HTR-8/SVneo (cell line): Measurements from ENCODE around the gene INPP5E.

Experiments used
- DNase-seq: peaks from one replicate; pipeline ENCODE4 v3.0.0; 2011; ENCODE audit warnings: low spot score, mixed read lengths; ENCODE audit not compliant: insufficient read length
- FAIRE-seq: peaks from 2 replicates; lab custom pipeline; 2011; peaks lifted over from hg19 to GRCh38; lab: Jason Lieb, UNC

INPP5E gene

GRCh38 chr9:136394312-136395019 is 45.2 kb downstream of the INPP5E start:
- no peak for FAIRE-seq

GRCh38 chr9:136393531-136393930 is 46.1 kb downstream of the INPP5E start:
- DNase-seq (no peak), FAIRE-seq (no peak)

More at GRCh38 chr9:136394312-136395019, 45.2 kb downstream of the INPP5E start:
- no peak for DNase-seq

- FAIRE-seq: no peak
- no peak for DNase-seq
Observed at GRCh38 chr9:136392538-136393449, 46.9 kb downstream of the INPP5E start.

- no peak for DNase-seq
- FAIRE-seq: no peak
Observed at GRCh38 chr9:136391737-136392537, 47.7 kb downstream of the INPP5E start.

- no peak for DNase-seq
- no peak for FAIRE-seq
Observed at GRCh38 chr9:136389396-136389795, 50.2 kb downstream of the INPP5E start.

GRCh38 chr9:136387217-136387616 is 52.4 kb downstream of the INPP5E start:
- FAIRE-seq (no peak), DNase-seq (no peak)

GRCh38 chr9:136386018-136386417 is 53.6 kb downstream of the INPP5E start:
- FAIRE-seq (no peak), DNase-seq (no peak)

GRCh38 chr9:136385015-136385414 is 54.6 kb downstream of the INPP5E start:
- DNase-seq (no peak), FAIRE-seq (no peak)

- FAIRE-seq (no peak), DNase-seq (no peak)
Observed at GRCh38 chr9:136383436-136383835, 56.2 kb downstream of the INPP5E start.

- DNase-seq (no peak), FAIRE-seq (no peak)
Observed at GRCh38 chr9:136381966-136382513, 57.6 kb downstream of the INPP5E start.

GRCh38 chr9:136381311-136381710 is 58.3 kb downstream of the INPP5E start:
- no peak for FAIRE-seq
- no peak for DNase-seq

- FAIRE-seq (no peak), DNase-seq (no peak)
Observed at GRCh38 chr9:136380381-136380780, 59.3 kb downstream of the INPP5E start.

GRCh38 chr9:136379891-136380290 is 59.8 kb downstream of the INPP5E start:
- FAIRE-seq: no peak
- DNase-seq: no peak

GRCh38 chr9:136379401-136379800 is 60.2 kb downstream of the INPP5E start:
- DNase-seq (no peak), FAIRE-seq (no peak)

GRCh38 chr9:136379003-136379287 is 60.7 kb downstream of the INPP5E start:
- FAIRE-seq: no peak
- DNase-seq: no peak
